KOPT-K1 (cell line): ENCODE results near the gene CPA4.

Experiments
- H3K27ac ChIP-seq: fragments of 200-600 bp; sonication (generic); 2 replicates; pipeline ENCODE4 v1.5.1; 2016; ENCODE audit warnings: antibody characterized with exemption, mild to moderate bottlenecking, low read depth, low read length; ENCODE audit not compliant: poor library complexity, severe bottlenecking
- H3K36me3 ChIP-seq: fragments of 200-600 bp; sonication (generic); 2 replicates; pipeline ENCODE4 v1.5.1; 2017; ENCODE audit warnings: antibody characterized with exemption, mild to moderate bottlenecking, low read length, moderate library complexity; ENCODE audit not compliant: insufficient read depth
- H3K9me3 ChIP-seq: fragments of 200-600 bp; sonication (generic); 2 replicates; pipeline ENCODE4 v1.5.1; 2017; ENCODE audit warnings: antibody characterized with exemption, low read length, mild to moderate bottlenecking; ENCODE audit not compliant: insufficient read depth, poor library complexity, severe bottlenecking

CPA4 gene

GRCh38 chr7:130341882-130342281 lies 48.9 kb downstream of the CPA4 start:
- Histone ChIP-seq H3K27ac (no peak overlapping the region), H3K36me3 (no peaks in the 10 kb centered on the region), H3K9me3 (no peaks in the 10 kb centered on the region)

GRCh38 chr7:130342701-130343380 lies 49.9 kb downstream of the CPA4 start:
- no peaks in the 10 kb centered on the region for H3K36me3 ChIP-seq
- no peak overlapping the region for H3K27ac ChIP-seq
- H3K9me3 ChIP-seq = no peaks in the 10 kb centered on the region

- no peaks in the 10 kb centered on the region for H3K36me3 ChIP-seq
- no peaks in the 10 kb centered on the region for H3K9me3 ChIP-seq
- no peak within 1 kb of the TSS for H3K27ac ChIP-seq
Measured at GRCh38 chr7:130344271-130344866, 51.4 kb downstream of the CPA4 start, which contains the start of gene CPA5. Gene CPA5, plus strand, starts transcription at chr7:130344816. Its CDS starts 1,670 bp downstream, at chr7:130346486.

GRCh38 chr7:130345136-130345535 lies 52.2 kb downstream of the CPA4 start:
- Histone ChIP-seq H3K27ac (no peak overlapping the region), H3K36me3 (no peaks in the 10 kb centered on the region), H3K9me3 (no peaks in the 10 kb centered on the region)

GRCh38 chr7:130345725-130346124 lies 52.8 kb downstream of the CPA4 start:
- no peaks in the 10 kb centered on the region for H3K36me3 ChIP-seq
- H3K27ac ChIP-seq = no peak overlapping the region
- H3K9me3 ChIP-seq = no peaks in the 10 kb centered on the region

DNA sequence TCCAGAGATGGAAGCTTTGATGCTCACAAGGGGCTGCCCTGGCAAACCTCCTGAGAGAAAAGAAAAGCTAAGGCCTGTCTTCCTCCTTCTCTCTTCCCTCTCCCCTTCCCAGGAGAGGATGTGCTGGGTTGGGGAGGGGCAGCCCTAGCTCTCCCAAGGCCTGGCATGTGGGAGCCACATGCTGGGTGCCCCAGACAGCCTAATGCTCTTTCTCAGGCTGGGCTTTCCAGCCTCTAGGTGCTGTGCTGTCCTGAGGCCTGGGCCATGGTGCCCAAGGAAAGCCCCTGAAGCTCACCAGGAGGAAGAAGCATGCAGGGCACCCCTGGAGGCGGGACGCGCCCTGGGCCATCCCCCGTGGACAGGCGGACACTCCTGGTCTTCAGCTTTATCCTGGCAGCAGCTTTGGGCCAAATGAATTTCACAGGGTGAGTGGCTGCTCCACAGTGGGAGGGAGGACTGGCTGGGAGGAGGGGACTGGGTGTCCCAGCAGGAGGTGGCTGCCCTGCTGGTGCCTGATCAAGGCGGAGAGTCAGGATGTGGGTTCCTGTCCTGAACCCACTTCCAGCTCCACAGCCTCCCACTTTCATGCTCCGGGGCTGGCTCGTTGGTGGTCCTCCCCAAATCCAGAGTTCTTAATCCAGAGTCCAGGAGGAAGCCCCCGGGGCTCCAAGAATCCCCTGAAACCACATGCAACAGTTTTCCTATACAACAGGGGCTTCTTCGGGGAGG lies 53.4 kb downstream of the CPA4 start:
- H3K27ac ChIP-seq = no peak overlapping the region
- H3K9me3 ChIP-seq = no peaks in the 10 kb centered on the region
- no peaks in the 10 kb centered on the region for H3K36me3 ChIP-seq

DNA sequence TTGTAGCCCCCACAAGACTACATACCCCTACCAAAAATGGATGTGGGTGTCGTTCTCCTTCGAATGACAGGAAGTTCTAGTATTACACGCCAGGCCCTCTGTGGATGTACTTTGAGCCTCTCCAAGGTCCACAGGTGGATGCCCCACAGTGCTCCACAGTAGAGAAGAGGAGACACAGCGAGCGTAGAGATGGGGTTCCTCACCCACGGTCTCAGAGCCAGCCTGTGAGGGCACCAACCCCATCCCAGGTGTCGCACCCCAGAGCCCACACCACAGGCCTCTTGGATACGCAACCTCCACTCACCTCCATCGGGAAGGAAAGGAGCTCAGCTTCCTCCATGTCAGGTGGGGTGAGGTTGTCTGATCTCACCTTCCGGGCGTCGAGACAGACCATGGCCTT lies 54.0 kb downstream of the CPA4 start:
- no peaks in the 10 kb centered on the region for H3K9me3 ChIP-seq
- H3K36me3 ChIP-seq = no peaks in the 10 kb centered on the region
- H3K27ac ChIP-seq = no peak overlapping the region

GRCh38 chr7:130349911-130350782 lies 57.2 kb downstream of the CPA4 start:
- Histone ChIP-seq H3K9me3 (no peaks in the 10 kb centered on the region), H3K27ac (no peak overlapping the region), H3K36me3 (no peaks in the 10 kb centered on the region)

GRCh38 chr7:130350945-130351790 lies 58.2 kb downstream of the CPA4 start:
- Histone ChIP-seq H3K27ac (no peak overlapping the region), H3K36me3 (no peaks in the 10 kb centered on the region), H3K9me3 (no peaks in the 10 kb centered on the region)

- no peaks in the 10 kb centered on the region for H3K36me3 ChIP-seq
- no peak overlapping the region for H3K27ac ChIP-seq
- H3K9me3 ChIP-seq = no peaks in the 10 kb centered on the region
Measured at GRCh38 chr7:130351791-130352090, 58.8 kb downstream of the CPA4 start.

DNA sequence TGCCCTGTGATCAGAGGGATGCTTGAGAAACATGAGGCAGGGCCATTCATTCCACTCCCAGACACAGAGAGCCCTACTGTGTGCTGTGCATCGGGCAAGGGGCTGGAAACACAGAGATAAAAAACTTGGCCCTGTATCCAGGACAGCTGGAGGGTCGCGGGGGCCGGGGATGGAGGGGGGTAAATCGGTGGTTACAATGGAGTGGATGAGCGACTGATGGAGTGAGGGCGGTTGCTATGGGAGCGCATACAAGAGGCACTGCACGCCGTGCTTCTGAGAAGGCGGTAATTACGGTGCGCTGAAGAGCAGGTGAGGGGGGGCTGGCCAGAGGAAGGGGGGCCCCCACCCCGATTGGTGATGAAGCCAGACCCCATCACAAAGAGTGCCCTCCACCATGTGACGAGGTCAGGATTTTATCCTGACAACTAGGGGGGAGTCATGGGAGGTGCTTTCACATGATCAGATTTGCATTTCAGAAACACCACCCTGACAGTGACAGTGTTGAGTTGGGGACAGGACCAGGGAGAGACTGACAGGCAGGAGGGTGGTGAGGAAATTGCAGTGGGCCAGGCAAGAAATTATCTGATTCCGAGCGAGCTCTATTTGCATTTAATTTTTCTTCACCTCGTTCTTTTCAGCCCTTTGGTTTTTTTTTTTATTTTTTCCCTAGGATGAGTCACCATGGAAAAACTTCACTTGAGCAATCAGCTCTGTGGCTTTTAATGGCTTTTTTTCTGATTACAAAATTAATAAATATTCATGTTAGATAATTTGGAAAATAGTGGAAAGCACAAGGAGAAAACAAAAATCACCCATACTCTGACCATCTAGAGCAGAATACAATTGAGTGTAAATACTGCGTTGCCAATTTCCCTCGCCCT lies 59.5 kb downstream of the CPA4 start:
- H3K36me3 ChIP-seq = no peaks in the 10 kb centered on the region
- no peak overlapping the region for H3K27ac ChIP-seq
- H3K9me3 ChIP-seq = no peaks in the 10 kb centered on the region

DNA sequence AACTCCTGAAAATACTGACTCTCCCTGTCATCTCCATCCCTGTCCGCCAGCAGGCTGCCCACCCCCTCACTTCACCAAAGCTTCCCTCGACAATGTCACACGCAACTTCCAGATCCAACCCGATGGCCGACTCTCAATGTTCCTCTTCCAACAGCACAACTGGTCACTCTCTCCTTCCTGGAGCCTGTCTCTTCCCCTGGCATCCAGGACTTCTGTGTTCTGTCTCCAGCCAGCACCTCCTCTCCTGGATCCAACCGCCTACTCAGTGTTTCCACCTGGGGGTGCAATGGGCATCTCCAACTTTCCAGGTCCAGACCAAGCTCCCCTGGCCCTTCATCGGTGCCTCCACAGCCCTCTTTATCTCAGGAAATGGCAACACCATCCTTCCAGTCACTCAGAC lies 60.2 kb downstream of the CPA4 start:
- Histone ChIP-seq H3K27ac (no peak overlapping the region), H3K9me3 (no peaks in the 10 kb centered on the region), H3K36me3 (no peaks in the 10 kb centered on the region)

DNA sequence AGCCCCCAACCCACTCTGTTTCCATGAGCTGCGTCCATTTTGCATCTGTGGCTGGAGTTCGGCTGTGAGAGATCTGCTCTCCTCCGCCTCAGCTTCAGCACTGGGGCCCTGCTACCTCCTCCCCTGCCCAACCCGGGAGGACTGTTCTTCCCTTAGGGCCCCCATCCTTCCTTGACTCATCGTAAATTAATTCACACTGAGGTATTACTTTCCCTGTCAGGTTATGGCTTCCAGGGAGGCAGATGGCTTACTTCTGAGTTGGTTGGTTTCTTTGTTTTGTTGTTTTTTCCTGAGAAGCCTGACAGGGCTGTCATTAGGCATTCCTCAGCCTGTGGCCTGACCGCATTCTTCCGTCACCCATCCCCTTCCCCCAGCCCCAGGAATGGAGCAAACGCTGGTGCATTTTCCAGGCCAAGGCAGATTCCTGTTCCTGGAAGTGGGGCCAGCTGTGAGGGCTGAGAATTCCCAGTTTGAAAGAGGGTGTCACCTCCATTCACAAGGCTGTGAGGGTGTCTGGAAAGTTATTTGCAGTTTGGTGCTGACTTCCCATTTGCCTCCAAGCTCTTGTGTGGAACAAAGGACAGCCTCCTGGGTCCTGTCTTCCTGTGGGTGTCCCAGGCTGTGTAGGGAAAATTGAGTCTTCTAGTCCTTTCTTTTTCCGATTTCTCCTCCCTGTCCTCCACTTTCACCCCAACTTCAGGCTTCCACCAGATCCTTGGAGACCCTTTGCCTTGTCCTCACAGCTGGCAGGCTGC lies 63.3 kb downstream of the CPA4 start:
- peaks cover 17% of the 10 kb centered on the region for H3K9me3 ChIP-seq
- H3K36me3 ChIP-seq = no peaks in the 10 kb centered on the region
- no peak overlapping the region for H3K27ac ChIP-seq
